Stimulated activated CD8-positive, alpha-beta memory T cell treated with anti-CD3 and anti-CD28 coated beads, Interleukin-7, amount 100 ng/mL, for 4 hours (primary cell): Measurements from ENCODE around the gene LRRC10B.

Experiments
- DNase-seq, 2 donors: peaks; one replicate each; pipeline ENCODE4 v3.0.0-alpha.2; 2020; ENCODE audit warnings: low read depth in 2 of 2

Gene LRRC10B

GRCh38 chr11:61531044-61531443 is 22.5 kb downstream of the LRRC10B start:
- no peak for DNase-seq

DNA sequence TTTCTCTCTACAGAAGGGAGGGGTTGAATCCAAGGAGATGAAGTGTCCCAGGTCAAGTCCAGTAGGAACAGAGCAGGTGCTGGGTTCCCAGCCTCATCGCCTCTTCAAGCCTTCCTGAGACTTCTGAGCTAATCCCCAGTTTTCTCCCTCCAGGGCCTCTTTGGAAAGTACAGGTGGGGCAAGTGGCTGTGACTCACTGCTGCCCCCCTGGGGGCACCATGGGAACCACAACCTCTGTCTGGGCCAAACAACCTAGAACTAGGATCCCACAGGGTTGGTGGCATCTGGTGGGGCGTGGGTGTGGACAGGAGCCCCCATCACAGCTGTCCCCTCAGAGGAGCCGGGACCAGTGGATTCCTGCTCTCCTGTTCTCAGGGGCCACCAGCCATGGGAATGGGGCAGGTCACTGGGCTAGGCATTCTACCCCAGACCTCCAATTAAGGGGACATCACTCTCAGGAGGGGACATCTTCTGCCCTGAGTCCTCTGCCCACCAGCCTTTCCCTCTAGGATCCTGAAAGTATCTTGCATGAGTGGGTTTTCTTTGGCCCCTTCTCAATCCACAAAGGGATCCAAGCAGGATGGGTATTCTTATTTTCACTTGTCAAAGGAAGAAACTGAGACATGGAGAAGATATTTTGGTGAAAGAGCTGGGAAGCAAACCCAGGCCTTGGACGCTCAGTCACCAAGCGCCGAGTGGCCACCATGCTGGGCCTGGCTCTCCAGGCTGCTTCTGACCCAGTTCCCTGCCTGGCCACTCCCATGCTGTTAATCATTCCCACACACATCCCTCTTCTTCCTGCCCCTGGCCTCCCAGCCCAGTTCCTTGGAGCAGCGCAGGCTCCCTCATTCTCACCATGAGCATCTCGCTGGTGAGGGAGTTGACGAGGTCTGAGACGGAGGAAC is 23.8 kb downstream of the LRRC10B start:
- no peak for DNase-seq

- DNase-seq: no peak
Observed at GRCh38 chr11:61533039-61533375, 24.5 kb downstream of the LRRC10B start.

DNA sequence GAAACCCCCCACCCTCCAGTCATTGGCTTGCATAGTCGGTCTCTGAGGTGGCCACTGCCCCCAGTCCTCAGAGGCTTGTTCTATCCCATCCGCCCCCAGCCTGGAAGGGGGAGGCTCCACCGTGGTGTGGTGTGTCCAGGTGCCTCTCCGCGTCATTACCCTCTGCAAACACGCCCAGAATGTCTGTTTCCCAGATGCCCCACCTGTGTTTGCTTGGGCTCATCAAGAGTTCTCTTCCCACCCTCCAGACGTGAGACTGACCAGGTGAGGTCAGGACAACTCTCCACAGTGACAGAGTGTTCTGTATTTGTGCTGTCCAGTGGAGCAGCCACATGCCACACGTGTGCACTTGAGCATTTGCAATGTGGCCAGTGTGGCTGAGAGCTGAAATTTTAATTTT is 24.9 kb downstream of the LRRC10B start:
- no peak for DNase-seq

GRCh38 chr11:61534025-61534932 is 25.7 kb downstream of the LRRC10B start:
- no peak for DNase-seq

DNA sequence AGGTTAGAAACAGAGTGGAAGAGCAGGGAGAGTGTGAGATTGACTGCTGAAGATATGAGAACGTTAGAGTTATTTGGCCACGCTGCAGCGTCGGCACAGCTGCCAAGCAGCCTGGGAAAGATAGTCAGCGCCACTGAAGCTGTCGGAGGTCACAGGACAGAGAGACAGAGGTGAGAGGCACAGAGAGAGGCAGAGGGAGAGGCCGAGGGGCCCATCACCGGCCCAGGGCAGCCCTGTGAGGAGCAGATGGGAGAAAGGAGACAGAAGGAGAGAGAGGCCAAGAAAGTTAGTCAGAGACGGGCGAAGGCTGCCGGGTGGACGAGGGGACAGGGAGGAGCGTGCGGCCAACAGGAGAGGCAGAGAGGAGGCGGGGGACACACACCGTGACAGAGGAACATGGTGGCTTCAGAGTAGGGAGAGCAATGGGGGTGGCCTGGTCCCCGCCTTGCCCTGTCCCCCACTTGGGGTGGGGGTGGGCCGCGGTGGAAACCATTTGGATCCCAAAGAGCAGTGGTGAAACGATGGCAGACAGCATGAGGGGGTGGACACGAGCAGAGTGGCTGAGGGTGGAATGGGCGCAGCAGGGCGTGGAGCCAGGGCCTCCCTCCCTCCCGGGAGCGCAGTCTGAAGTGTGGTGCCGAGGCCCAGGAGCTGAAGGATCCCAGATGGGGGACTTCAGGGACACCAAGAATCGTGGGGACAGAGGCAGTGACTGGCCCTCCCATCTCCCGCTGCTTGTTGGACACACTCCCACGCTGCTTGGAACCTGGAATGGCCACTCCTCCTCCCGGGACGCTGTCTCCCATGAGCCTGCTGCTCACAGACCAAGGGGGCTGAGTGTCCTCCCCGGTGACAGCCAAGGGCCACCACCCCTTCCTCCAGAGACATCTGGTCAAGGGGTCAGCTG is 26.6 kb downstream of the LRRC10B start:
- no peak for DNase-seq

DNA sequence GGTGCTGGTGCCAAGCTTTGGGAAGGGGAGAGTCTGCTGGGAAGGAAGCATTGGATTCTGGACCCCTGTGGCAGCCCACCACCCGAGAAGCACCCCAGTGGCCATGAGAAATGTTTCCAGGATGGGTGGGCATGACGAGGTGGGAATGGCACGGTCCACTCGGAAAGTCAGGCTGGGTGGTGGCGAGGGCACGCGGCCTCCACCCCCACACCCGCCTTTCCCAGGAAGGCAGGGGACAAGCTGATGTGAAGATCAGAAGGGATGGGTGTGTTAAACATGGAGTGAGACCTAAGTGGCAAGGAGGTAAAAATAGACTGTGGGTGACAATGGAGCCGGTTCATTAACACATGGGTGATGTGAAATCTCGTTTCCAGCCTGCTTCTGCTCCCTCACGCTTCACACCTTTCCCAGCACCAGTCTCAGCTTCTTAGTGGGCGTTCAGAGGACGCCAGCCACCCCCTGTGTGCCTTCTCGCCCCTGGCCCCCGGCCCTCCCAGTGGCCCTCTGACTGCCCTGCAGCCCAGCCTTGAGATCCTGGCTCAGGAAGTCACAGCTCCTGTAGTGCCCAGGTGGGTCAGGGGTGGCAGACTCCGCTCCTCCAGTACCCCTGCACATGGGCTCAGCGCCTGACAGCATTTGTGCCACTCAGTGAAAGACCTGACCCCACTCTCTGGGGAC is 27.6 kb downstream of the LRRC10B start:
- no peak for DNase-seq

DNA sequence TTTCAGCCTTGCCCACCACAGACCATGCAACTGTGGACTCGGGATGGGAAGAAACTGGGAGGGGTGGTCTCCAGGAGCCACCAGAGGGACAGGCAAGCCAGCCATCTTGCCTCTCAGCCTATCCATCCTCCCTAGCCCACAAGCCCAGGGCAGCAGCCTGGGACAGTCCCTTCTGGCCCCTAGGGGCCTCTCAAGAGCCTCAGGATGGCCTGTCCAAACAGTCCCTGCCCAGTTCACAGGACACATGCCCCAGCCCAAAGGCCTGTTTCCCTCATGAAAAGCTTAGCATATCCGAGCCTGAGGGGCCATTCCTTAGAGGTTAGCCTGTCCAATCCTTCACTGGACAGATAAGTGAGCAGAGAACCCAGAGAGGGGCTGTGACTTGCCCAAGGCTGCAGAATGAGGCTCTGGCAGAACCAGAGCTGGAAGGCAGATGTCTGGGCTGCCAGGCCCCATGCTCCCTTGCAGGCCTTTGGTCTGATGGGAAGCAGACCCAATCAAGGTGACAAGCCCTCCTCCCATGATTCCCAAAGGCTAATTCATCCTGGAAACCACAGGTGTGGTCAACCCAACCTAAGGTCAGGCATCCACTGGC is 28.2 kb downstream of the LRRC10B start:
- DNase-seq: no peak

DNA sequence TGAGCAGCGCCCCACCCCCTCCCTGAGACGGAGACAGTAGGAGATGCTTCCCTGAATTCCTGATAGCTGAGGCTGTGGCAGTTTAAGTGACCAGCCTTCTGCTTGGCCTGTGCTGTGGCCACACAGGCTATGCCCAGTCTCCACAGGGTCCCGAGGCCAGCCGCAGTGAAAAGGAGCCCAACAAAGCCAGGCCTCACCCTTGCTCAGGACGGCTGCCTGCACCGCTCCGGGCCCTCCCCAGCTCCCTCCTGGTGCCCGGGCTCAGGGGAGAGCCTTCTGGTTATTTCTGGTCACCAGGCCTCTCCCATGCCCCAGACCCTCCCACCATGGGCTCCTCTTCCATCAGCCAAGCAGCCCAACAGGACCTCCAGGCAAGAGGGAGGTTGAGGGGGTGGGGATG is 28.8 kb downstream of the LRRC10B start:
- DNase-seq: no peak

GRCh38 chr11:61538636-61538961 is 30.1 kb downstream of the LRRC10B start:
- no peak for DNase-seq

- no peak for DNase-seq
Observed at GRCh38 chr11:61539006-61539405, 30.5 kb downstream of the LRRC10B start.

DNA sequence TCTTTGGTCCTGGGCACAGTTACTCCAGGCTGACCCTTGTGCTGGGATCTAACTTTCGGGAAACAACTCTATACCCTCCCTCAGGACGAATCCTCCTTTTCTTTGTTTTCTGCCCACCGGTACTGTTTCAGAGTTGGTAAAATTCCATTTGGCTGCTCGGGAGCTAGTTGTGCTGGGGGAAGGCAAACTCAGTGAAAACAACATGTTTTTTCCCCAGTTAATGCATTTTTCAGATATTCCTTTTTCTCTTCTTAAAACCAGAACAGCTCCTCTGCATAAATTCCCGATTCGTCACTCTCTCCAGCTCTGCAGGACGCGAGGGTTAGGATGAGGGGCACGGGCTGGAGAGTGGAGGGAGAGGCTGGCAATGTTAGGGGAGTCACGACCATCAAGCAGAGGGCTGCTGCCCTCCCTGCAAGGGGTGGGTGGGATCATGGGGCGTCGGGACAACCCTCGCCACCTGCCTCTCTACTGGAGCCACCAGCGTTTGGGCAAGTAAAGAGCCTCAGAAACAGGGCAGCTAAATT is 31.3 kb downstream of the LRRC10B start:
- no peak for DNase-seq

- DNase-seq: no peak
Observed at GRCh38 chr11:61540528-61540927, 32.0 kb downstream of the LRRC10B start.

DNA sequence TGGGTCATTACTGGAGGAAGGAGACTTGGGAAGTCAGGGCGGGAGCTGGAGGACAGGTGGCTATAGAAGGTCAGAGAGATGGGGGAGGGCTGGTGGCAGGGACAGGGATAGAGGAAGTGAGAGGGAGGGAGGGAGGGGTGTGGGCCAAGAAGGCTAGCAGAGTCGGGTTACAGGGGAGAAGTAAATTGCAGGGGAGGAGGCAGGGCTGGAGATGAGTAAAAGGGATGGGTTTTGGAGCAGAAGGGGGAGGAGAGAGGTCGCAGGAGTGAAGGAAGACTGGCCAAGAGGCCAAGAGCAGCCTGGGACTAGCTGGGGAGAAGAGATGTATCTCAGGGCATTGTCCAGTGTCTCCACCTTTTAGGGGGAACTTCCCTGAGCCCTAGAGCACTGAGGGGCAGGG is 33.0 kb downstream of the LRRC10B start:
- no peak for DNase-seq

DNA sequence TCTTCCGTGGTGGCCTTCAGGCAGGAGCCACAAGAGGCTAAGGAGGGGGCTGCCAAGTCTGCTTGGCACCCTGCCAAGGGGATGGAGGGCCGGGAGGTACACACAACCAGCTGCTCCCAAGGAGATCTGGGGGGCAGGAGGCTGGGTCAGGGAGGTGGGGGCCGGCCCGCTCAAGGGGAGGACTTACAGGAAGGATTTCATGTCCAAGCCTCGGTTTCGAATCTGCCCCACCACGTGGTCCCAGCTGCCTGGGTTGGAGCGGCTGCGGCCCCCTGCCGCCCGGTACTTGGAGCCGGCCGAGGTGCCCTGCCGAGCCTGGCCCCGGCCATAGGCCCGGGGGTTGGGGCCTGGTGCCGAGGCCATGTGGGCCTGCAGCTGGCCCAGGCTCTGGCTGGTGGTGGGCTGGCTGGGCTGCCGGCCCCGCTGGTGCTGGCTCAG is 33.5 kb downstream of the LRRC10B start:
- no peak for DNase-seq

DNA sequence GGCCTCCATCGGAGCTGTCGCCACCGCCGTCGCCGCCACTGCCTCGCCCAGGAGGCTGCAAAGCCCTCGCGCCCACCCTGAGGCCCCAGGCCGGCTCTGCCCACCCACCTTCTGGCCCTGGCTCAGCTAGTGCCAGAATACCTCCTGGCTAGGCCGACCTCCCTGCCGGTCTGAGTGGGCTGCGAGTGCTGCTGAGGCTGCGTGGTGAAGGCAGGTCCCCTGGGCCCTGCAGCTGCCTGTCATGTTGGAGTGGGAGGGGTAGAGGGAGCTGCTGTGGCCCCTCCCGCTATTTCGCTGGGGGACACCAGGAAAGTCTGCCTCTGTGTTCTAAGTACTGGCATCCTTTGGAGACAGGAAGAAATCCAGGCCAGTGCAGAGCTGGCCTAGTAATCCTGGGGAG is 34.2 kb downstream of the LRRC10B start:
- DNase-seq: no peak

DNA sequence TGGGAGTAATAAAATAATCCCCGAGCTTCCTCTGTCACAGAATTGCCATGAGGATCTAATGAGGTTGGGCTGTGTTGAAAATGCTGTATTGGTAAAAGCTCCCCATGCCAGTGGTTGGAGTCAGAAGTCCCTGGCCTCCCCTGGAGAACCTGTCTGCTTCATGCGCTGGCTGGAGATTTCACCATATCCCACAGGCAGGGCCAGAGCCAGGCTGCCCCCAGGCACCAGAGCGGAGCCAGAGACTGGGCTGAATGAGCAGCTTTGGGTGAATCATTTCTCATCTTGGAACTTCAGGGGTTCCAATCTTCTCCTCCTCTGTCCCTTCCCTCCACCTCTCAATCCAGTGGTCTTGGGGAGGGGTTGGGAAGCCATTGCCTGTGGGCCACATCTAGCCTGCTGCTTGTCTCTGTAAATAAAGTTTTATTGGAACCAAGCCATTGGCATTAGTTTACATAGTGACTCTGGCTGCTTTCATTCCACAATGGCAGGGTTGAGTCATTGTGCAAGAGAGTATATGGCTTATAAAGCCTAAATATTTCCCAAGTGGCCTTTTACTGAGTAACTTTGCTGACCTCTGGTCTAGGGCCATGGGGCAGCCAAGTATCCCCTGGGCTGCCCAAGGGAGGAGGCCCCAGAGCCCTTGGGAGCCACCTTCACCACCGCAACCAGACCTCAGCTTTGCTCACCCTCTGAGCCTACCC is 35.2 kb downstream of the LRRC10B start:
- DNase-seq: no peak

DNA sequence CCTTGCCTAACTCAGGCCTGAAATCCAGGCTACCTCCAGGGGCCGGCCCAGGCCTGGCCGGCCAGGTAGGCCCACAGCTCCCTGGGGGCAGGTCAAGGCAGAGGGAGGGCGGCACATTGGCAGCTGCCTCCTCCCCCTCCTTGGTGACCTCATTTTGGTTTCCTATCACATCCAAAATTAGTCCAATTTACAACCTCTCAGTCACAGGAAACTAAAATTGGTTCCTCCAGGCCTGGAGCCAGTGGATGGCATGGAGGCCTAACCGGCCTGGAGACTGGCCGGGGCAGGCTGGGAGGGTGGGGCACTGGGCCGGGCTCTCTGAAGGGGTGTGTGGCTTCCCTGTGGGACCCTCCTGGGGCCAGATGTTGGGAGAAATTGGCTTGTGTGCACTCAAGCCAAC is 35.9 kb downstream of the LRRC10B start:
- no peak for DNase-seq

DNA sequence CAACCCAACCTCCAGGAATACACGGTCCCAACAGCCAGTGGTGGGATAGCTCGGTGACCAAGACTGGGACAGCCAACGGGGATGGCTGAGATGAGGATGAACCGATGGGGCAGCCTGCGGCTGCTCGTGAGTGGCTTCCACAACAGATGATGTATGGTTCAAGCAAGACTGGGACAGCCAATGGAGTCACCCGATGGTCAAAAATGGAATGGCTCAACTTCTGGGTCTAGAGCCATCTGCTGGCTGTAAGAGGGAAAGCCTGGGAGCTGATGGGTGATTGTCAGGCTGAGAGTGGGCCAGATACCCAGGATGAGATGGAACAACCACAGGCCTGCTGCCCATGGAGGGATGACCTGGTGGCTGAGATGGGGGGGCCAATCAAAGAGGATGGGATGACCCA is 36.8 kb downstream of the LRRC10B start:
- no peak for DNase-seq

DNA sequence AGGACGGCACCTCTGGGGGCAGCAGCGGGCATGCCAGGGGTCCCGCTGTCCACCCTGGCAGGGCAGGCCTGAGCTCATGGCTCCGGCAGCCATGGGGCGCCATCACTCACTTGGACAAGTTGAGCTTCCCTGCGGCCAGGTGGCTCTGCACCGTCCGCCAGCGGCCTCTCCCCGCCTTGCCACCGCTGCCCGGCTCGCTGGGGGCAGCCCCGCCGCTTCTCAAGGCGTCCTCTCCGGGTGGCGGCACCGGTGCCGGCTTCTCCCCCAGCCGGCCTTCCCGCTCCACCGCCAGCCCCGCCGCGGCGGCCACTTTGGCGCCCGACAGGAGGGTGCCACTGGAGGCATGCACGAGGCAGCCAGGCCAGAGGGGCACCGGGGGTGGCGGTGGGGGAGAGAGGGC is 37.4 kb downstream of the LRRC10B start:
- DNase-seq: no peak
